Suprapubic skin (tissue), 3 donors: ENCODE data around the gene TMEM272.

Experiments used
- CTCF ChIP-seq, 2 donors: fragments of 200-600 bp in 1 of 2; fragments of 450-650 bp in 1 of 2; sonication (generic) in 1 of 2; IDR thresholded peaks; one replicate each; pipeline ENCODE4 v1.5.1; 2016 to 2019; ENCODE audit warnings: antibody characterized with exemption in 2 of 2, mild to moderate bottlenecking in 1 of 2, moderate library complexity in 1 of 2
- EP300 ChIP-seq: sonication (generic); formaldehyde crosslinking; IDR thresholded peaks from one replicate; pipeline ENCODE4 v1.6.1; 2017; ENCODE audit warnings: antibody characterized with exemption
- POLR2A ChIP-seq, 2 donors: fragments of 450-650 bp; IDR thresholded peaks; one replicate each; pipeline ENCODE4 v1.6.1; 2017; ENCODE audit warnings: antibody characterized with exemption in 2 of 2, mild to moderate bottlenecking in 2 of 2, moderate library complexity in 2 of 2

GRCh38 chr13:51773515-51773914 lies 71.5 kb downstream of the TMEM272 start:
- TF ChIP-seq POLR2A (IDR thresholded peaks at IDR 0.05): no peak
- TF ChIP-seq CTCF (IDR thresholded peaks at IDR 0.05): no peak
- TF ChIP-seq EP300: no peak
